Keratinocyte (primary cell): ENCODE data around the gene SEC14L3.
"Not testable (repeated sequence)": the region's sequence is repeated elsewhere in the genome, so short reads cannot be mapped to it uniquely, and the experiment has no call there.

Source experiments
- CTCF ChIP-seq, 3 experiments: IDR thresholded peaks in 1 of 3; conservative IDR thresholded peaks in 1 of 3; optimal IDR thresholded peaks in 1 of 3; 2 replicates in 2 of 3; 3 replicates in 1 of 3; pipeline versions ENCODE3 to v1.5.1; 2011; ENCODE audit warnings: low read length in 3 of 3, mild to moderate bottlenecking in 3 of 3, moderate library complexity in 2 of 3, control low read depth in 1 of 3, inconsistent platforms in 1 of 3; ENCODE audit not compliant: insufficient read depth in 2 of 3; ENCODE audit errors: extremely low read depth in 1 of 3
- EZH2 ChIP-seq: IDR thresholded peaks from one replicate; pipeline ENCODE4 v1.6.1; 2012; ENCODE audit warnings: inconsistent platforms, mild to moderate bottlenecking, low read length, moderate library complexity

- TF ChIP-seq CTCF (optimal IDR thresholded peaks at IDR 0.05 in 1 of 3, IDR thresholded peaks at IDR 0.05 in 1 of 3, conservative IDR thresholded peaks at IDR 0.05 in 1 of 3; ENCODE audit: extremely low read depth in 1 of 3, insufficient read depth in 2 of 3, low read length in 3 of 3); EZH2: not testable (repeated sequence)
These were observed 11.3 kb downstream of the SEC14L3 start for GRCh38 chr22:30460555-30460954.
